ENCODE measurements around the gene CHTOP.

Gene CHTOP

GRCh38 chr1:153628638-153629342, 5.1 kb upstream of the CHTOP start:
- no peak for TF ChIP-seq CTCF (IDR thresholded peaks at IDR 0.05; ENCODE audit: low read depth, low read length)
- no peak for DNase-seq (ENCODE audit: extremely low read depth, low read depth)

- no peak for TF ChIP-seq CTCF (IDR thresholded peaks at IDR 0.05; ENCODE audit: low read depth, low read length)
- no peak for DNase-seq (ENCODE audit: extremely low read depth, low read depth)
These were observed 4.6 kb upstream of the CHTOP start for GRCh38 chr1:153629343-153629665.

- TF ChIP-seq CTCF (IDR thresholded peaks at IDR 0.05; ENCODE audit: low read depth, low read length) = no peak
- no peak for DNase-seq (ENCODE audit: extremely low read depth, low read depth)
These were observed 3.9 kb upstream of the CHTOP start for GRCh38 chr1:153629971-153630370.

GRCh38 chr1:153630384-153630783, 3.5 kb upstream of the CHTOP start:
- DNase-seq (ENCODE audit: extremely low read depth, low read depth) = no peak
- TF ChIP-seq CTCF (IDR thresholded peaks at IDR 0.05; ENCODE audit: low read depth, low read length) = no peak

- no peak for DNase-seq (ENCODE audit: extremely low read depth, low read depth)
These were observed 2.5 kb upstream of the CHTOP start for GRCh38 chr1:153631047-153632022.

GRCh38 chr1:153633161-153633753, 609 bp upstream of the CHTOP start:
- DNase-seq (ENCODE audit: extremely low read depth, low read depth) = no peak
- no peak for TF ChIP-seq CTCF (IDR thresholded peaks at IDR 0.05; ENCODE audit: low read depth, low read length)

More at GRCh38 chr1:153631047-153632022, 2.5 kb upstream of the CHTOP start:
- TF ChIP-seq CTCF (IDR thresholded peaks at IDR 0.05; ENCODE audit: low read depth, low read length) = no peak

GRCh38 chr1:153635872-153636271, 2.0 kb downstream of the CHTOP start:
- no peak for TF ChIP-seq CTCF (IDR thresholded peaks at IDR 0.05; ENCODE audit: low read depth, low read length)
- DNase-seq (ENCODE audit: extremely low read depth, low read depth) = no peak

Data from AG09319 (cell line).